Measurements from ENCODE around the gene BAX.
"Not testable (repeated sequence)": the region's sequence is repeated elsewhere in the genome, so short reads cannot be mapped to it uniquely, and the experiment has no call there.

The BAX gene

DNA sequence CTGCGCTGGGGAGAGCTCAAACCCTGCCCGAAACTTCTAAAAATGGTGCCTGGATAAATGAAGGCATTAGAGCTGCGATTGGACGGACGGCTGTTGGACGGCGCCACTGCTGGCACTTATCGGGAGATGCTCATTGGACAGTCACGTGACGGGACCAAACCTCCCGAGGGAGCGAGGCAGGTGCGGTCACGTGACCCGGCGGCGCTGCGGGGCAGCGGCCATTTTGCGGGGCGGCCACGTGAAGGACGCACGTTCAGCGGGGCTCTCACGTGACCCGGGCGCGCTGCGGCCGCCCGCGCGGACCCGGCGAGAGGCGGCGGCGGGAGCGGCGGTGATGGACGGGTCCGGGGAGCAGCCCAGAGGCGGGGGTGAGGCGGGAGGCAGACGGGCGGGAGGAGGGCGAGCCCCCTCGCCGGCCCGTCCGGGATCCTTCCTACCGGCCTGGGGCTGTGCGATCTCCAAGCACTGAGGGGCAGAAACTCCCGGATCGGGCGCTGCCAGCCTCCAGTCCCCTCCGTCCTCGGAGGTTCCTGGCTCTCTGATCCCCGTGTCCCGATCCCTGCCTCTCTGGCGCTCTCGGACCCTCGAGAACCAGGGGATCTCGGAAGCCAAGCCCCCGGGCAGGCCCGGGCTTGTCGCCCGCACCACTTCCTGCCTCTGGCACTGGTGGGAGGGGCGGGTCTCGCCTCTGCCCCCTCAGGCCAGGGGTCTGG, at the start of gene BAX:
Gene BAX, plus strand, starts transcription at position 281 of the 713 bp plus-strand sequence. Its CDS starts 54 bp downstream, at position 335.
- DNase-seq: peak; percentile 98

- DNase-seq: no peak
Observed at GRCh38 chr19:48905664-48906063, 49.0 kb upstream of the BAX start.

GRCh38 chr19:48906324-48906723, 48.4 kb upstream of the BAX start:
- no peak for DNase-seq

- no peak for DNase-seq
Observed at GRCh38 chr19:48907671-48908070, 47.0 kb upstream of the BAX start.

DNA sequence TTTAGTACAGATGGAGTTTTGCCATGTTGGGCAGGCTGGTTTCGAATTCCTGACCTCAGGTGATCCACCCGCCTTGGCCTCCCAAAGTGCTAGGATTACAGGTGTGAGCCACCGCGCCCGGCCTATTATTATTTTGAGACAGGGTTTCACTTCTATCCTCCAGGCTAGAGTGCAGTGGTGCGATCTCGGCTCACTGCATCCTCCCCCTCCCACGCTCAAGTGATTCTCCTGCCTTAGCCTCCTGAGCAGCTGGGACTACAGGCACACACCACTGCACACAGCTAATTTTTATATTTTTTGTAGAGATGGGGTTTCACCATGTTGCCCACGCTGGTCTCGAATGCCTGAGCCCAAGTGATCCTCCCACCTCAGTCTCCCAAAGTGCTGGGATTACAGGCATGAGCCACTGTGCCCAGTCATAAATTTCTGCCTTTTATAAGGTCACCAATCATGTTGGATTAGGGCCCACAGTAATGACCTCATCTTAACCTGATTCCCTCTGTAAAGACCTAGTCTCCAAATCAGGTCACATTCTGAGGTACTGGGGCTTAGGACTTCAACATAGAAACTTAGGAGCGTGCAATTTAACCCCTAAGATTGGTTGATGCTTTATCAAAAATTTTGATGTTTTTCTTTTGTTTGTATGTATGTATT, 45.1 kb upstream of the BAX start:
- not testable (repeated sequence) for DNase-seq

GRCh38 chr19:48910803-48911202, 43.9 kb upstream of the BAX start:
- no peak for DNase-seq

DNA sequence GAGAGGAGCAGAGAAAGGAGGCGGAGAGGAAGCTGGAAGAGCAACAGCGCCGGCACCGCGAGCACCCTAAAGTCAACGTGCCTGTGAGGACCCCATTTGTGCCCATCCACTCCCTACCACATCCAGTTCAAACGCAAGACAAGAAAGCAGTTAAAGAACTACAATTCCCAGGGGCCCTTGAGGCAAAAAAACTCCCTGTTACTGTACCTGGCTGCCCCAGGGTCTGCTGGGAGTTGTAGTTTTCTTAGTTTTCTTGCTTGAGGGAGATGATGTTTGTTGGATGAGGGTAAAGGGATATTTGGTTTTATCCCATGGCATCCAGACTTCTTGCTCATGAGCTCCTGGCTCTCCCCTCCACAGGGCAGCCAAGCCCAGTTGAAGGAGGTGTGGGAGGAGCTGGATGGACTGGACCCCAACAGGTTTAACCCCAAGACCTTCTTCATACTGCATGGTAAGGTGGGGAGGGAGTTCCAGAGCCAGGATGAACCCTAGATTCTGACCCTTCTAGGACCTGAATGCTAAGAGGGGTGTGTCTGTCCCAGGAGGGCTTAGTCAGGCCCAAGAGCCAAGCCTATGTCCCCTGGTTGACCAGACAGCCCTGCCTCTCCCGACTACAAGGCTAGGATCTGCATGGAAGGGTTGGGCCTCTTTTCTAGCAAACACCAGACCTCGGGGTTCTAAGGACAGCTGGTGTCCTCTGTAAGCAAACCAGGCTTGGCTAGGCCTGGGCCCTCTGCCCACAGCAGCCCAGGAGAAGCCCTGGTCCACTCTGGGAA, 41.4 kb upstream of the BAX start:
- no peak for DNase-seq

GRCh38 chr19:48914181-48914580, 40.5 kb upstream of the BAX start:
- no peak for DNase-seq

DNA sequence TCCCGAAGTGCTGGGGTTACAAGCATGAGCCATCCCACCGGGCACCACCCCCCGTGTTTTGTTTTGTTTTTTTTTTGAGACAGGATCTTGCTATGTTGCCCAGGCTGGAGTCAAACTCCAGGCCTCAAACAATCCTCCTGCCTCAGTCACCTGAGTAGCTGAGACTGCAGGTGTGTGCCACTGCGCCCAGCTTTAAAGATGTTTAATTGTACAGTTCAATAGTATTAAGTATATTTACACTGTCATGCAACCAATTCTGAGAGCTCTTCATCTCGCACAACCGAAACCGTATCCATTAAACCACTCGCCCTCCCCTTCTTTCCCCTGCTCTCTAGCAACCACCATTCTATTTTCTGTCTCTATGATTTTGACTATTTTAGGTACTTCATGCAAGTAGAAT, 38.9 kb upstream of the BAX start:
- DNase-seq: peak; percentile 47

DNA sequence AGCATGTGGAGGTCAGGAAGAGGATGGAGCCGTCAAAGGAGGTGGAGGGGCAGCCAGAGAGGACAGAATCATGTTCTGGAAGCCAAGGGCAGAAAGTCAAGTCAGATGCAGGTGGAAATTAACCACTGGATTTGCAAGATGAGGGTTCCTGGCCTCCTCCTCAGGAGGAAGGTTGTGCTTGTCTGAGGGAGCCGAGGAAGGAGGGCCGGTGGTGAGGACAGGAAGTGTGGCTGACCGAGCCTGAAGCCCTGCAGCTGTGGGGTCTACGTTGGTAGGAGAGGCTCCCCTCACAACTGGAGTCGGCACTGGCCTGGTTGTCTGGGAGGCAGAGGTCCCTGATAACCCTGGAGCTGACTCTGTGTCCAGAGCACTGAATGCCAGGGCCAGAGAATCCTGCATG, 36.6 kb upstream of the BAX start:
- DNase-seq: no peak

DNA sequence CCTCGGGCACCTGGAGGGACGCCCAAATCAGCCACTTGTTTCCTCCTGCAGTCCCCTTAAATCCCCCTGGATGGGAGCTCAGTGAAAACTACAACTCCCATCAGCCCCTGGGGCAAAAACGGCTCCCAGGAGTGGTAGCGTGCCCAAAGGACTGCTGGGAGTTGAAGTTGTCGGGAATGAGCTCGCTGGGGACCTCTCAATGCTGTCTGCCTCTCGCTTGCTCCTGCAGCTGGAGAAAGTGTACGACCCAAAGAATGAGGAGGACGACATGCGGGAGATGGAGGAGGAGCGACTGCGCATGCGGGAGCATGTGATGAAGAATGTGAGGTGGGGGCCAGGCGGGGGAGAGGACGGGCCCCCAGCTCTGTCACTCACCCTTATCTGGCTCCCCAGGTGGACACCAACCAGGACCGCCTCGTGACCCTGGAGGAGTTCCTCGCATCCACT, 35.9 kb upstream of the BAX start:
- DNase-seq: no peak

DNA sequence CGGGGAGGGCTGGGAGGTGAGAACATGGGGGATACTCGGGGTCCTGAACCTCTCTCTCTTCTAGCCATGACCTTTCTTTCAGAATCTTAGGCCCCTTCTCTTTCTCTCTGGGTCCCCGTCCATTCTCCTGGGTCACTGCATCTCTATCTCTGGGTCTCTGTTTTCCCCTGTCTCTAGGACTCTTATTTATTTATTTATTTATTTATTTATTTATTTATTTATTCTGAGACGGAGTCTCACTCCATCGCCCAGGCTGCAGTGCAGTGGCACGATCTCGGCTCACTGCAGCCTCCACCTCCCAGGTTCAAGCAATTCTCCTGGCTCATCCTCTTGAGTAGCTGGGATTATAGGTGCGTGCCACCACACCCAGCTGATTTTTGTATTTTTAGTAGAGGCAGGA, 35.4 kb upstream of the BAX start:
- DNase-seq: not testable (repeated sequence)

- no peak for DNase-seq
Observed at GRCh38 chr19:48920949-48921348, 33.7 kb upstream of the BAX start.

- DNase-seq: no peak
Observed at GRCh38 chr19:48921721-48922500, 32.8 kb upstream of the BAX start.

DNA sequence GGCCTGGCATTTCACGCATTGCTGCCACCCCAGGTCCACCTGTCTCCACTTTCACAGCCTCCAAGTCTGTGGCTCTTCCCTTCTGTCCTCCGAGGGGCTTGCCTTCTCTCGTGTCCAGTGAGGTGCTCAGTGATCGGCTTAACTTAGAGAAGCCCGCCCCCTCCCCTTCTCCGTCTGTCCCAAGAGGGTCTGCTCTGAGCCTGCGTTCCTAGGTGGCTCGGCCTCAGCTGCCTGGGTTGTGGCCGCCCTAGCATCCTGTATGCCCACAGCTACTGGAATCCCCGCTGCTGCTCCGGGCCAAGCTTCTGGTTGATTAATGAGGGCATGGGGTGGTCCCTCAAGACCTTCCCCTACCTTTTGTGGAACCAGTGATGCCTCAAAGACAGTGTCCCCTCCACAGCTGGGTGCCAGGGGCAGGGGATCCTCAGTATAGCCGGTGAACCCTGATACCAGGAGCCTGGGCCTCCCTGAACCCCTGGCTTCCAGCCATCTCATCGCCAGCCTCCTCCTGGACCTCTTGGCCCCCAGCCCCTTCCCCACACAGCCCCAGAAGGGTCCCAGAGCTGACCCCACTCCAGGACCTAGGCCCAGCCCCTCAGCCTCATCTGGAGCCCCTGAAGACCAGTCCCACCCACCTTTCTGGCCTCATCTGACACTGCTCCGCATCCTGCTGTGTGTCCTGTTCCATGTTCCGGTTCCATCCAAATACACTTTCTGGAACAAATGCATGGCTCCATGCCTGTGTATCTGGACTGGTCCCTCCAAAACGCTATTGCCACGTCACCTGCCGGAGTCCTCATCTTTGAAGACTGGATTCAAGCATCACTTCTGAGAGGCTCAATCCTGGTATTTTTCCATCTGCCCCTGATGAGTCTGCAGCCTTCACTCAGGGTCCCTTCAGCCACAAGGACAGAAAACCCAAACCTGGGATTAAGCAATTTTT, 31.9 kb upstream of the BAX start:
- no peak for DNase-seq

DNA sequence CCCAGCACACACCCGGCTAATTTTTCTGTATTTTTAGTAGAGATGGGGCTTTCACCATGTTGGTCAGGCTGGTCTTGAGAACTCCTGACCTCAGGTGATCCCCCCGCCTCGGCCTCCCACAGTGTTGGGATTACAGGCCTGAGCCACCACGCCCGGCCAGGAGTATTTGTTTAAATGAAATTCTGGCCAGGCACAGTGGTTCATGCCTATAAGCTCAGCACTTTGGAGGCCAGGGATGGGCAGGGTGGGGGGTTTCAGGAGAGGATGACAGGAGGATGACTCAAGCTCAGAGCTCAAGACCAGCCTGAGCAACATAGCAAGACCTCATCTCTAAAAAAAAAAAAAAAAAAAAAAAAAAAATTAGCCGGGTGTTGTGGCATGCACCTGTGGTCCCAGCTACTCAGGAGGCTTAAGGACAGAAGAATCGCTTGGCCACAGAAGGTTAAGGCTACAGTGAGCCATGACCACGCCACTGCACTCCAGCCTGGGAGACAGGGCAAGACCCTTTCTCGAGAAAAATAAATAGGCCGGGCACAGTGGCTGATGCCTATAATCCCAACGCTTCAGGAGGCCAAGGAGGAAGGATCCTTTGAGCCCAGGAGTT, 29.3 kb upstream of the BAX start:
- no peak for DNase-seq

- not testable (repeated sequence) for DNase-seq
Observed at GRCh38 chr19:48925890-48926289, 28.8 kb upstream of the BAX start.

- DNase-seq: no peak
Observed at GRCh38 chr19:48926909-48927308, 27.8 kb upstream of the BAX start.

- not testable (repeated sequence) for DNase-seq
Observed at GRCh38 chr19:48927692-48928091, 27.0 kb upstream of the BAX start.

DNA sequence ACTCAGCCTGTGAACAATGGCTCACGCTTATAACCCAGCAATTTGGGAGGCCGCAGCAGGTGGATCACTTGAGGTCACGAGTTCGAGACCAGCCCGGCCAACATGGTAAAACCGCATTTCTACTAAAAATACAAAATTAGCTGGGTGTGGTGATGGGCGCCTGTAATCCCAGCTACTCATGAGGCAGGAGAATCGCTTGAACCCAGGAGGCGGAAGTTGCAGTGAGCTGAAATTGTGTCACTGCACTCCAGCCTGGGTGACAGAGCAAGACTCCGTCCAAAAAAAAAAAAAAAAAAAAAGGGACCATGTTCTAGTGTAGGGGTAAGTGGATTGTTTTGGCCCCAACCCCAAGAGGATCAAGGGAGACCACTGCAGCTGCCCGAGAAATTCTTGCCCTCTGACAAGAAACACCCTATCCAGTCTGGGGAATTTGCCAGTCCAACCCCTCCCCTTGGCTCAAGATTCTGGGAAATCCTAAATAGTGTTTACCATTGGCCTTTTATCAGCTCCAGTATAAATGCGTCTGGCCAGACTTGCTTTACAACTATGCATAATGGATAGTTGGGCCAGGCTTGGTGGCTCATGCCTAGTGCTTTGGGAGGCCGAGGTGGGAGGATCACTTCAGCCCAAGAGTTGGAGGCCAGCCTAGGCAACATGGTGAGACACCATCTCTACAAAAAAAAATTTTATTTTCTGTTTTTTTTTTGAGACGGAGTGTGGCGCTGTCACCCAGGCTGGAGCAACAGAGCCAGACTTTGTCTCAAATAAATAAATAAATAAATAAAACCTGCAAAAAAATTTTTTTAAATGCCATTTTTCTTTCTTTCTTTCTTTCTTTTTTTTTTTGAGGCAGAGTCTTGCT, 26.3 kb upstream of the BAX start:
- DNase-seq: no peak

Measured in NCI-H510A (cell line).